HepG2 (cell line): ENCODE measurements around the gene RPS6KA2. TPM values are rescaled to one million over a fixed set of nuclear protein-coding genes. Genes with fewer than 3 reads are reported as not detected.

Source experiments
- FOSL1 ChIP-seq: sonication (generic); formaldehyde crosslinking; IDR thresholded peaks from 2 replicates; pipeline ENCODE4 v1.9.0; 2021; ENCODE audit warnings: missing genetic modification reagents, borderline replicate concordance
- ZKSCAN5 ChIP-seq: sonication (generic); formaldehyde crosslinking; IDR thresholded peaks from 2 replicates; pipeline ENCODE4 v1.5.1; 2020; ENCODE audit warnings: mild to moderate bottlenecking, missing genetic modification reagents
- polyA plus RNA-seq, 8 experiments: library from polyadenylated mRNA; depleted of rRNA in 3 of 8; stranded (reverse) in 7 of 8; unstranded in 1 of 8; fragments of >200 nt; fragmentation: Illumina TruSeq in 4 of 8; extraction: Trizol in 4 of 8; gene quantifications; 2 replicates each; pipeline versions ENCODE4 v1.2.1 to v1.2.3, GENCODE V29; 2011 to 2016; ENCODE audit warnings: low read depth in 4 of 8, missing spikeins in 1 of 8, mixed read lengths in 1 of 8; ENCODE audit not compliant: insufficient read depth in 1 of 8
- total RNA-seq, 5 experiments: library from RNA; depleted of rRNA; stranded (reverse); fragments of >200 nt; fragmentation: Illumina TruSeq; extraction: Trizol; gene quantifications; 2 replicates each; pipeline ENCODE4 v1.2.3, GENCODE V29; 2016; ENCODE audit warnings: low read depth in 1 of 5
- TF ChIP-seq, protein P1 (sequence below), 2 experiments: fragments of 450-650 bp in 1 of 2; sonication (generic) in 1 of 2; formaldehyde crosslinking in 1 of 2; IDR thresholded peaks; 2 replicates each; pipeline versions ENCODE4 v1.6.1 to v1.8.0; 2016 to 2022; ENCODE audit warnings: antibody characterized with exemption in 1 of 2, mild to moderate bottlenecking in 1 of 2, missing genetic modification reagents in 1 of 2
- TF ChIP-seq, protein P2 (sequence below): sonication (generic); formaldehyde crosslinking; IDR thresholded peaks from 2 replicates; pipeline ENCODE4 v1.8.0; 2022; ENCODE audit warnings: missing genetic modification reagents, low read depth, mild to moderate bottlenecking, borderline replicate concordance

The RPS6KA2 gene
- total and polyA plus RNA-seq, 2 of the 13 experiments (the other 11 are each of a cell fraction or from before 2014, with no cell fraction given), result 0.22 to 0.38 TPM

DNA sequence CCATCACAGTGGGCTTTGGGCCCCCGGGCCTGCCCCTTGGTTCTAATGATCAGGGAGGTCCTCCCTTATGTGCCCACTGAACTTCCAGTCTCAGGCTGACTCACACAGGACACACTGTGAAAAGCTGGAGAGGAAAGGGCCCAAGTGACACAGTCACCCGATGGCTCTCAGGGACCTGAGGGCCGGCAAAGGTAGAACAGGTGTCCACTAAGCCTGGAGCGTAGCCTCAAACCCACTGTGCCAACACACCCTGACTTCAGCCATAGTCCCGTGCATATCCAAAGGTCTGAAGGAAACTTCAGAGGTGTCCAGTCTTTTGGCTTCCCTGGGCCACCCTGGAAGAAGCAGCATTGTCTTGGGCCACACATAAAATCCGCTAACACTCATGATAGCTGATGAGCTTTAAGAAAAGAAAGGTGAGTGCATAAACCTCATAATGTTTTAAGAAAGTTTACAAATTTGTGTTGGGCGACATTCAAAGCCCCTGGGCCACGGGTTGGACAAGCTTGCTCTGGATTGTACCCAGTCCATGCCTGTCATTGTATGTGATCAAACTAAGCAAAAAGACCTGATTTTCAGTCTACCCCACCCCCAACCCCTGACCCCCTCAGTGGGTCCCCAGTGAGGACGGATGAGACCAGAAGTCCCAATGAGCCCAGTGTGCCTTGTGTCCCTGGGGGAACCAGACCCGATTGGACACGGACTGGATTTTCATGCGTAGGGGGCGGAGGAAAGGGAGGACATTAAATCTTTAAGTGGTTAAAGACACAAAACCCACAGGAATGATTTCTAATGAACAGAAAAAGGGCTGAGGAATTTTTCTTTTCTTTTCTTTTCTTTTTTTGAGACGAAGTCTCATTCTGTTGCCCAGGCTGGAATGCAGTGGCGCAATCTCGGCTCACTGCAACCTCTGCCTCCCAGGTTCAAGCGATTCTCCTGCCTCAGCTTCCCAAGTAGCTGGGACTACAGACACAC, 46.7 kb downstream of the RPS6KA2 start (continued):
- TF ChIP-seq, protein P1, sequence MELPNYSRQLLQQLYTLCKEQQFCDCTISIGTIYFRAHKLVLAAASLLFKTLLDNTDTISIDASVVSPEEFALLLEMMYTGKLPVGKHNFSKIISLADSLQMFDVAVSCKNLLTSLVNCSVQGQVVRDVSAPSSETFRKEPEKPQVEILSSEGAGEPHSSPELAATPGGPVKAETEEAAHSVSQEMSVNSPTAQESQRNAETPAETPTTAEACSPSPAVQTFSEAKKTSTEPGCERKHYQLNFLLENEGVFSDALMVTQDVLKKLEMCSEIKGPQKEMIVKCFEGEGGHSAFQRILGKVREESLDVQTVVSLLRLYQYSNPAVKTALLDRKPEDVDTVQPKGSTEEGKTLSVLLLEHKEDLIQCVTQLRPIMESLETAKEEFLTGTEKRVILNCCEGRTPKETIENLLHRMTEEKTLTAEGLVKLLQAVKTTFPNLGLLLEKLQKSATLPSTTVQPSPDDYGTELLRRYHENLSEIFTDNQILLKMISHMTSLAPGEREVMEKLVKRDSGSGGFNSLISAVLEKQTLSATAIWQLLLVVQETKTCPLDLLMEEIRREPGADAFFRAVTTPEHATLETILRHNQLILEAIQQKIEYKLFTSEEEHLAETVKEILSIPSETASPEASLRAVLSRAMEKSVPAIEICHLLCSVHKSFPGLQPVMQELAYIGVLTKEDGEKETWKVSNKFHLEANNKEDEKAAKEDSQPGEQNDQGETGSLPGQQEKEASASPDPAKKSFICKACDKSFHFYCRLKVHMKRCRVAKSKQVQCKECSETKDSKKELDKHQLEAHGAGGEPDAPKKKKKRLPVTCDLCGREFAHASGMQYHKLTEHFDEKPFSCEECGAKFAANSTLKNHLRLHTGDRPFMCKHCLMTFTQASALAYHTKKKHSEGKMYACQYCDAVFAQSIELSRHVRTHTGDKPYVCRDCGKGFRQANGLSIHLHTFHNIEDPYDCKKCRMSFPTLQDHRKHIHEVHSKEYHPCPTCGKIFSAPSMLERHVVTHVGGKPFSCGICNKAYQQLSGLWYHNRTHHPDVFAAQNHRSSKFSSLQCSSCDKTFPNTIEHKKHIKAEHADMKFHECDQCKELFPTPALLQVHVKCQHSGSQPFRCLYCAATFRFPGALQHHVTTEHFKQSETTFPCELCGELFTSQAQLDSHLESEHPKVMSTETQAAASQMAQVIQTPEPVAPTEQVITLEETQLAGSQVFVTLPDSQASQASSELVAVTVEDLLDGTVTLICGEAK (IDR thresholded peaks at IDR 0.05), result no peak
- TF ChIP-seq, protein P1 (CRISPR knock-in tag; IDR thresholded peaks at IDR 0.05), result no peak
- TF ChIP-seq FOSL1 (CRISPR knock-in tag) (no peak), ZKSCAN5 (CRISPR knock-in tag) (no peak)
- TF ChIP-seq, protein P2, sequence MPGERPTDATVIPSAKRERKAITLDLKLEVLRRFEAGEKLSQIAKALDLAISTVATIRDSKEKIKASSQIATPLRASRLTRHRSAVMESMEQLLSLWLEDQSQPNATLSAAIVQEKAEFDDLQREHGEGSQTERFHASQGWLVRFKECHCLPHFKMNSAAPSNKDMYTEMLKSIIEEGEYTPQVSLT (CRISPR knock-in tag), result no peak
